ENCODE results near the gene PRDM12. TPM values are rescaled to one million over a fixed set of nuclear protein-coding genes. Genes with fewer than 3 reads are reported as not detected.
"Not testable (repeated sequence)": the region's sequence is repeated elsewhere in the genome, so short reads cannot be mapped to it uniquely, and the experiment has no call there.

The PRDM12 gene
- total RNA-seq, 1 donor from 2014 or later: not detected

DNA sequence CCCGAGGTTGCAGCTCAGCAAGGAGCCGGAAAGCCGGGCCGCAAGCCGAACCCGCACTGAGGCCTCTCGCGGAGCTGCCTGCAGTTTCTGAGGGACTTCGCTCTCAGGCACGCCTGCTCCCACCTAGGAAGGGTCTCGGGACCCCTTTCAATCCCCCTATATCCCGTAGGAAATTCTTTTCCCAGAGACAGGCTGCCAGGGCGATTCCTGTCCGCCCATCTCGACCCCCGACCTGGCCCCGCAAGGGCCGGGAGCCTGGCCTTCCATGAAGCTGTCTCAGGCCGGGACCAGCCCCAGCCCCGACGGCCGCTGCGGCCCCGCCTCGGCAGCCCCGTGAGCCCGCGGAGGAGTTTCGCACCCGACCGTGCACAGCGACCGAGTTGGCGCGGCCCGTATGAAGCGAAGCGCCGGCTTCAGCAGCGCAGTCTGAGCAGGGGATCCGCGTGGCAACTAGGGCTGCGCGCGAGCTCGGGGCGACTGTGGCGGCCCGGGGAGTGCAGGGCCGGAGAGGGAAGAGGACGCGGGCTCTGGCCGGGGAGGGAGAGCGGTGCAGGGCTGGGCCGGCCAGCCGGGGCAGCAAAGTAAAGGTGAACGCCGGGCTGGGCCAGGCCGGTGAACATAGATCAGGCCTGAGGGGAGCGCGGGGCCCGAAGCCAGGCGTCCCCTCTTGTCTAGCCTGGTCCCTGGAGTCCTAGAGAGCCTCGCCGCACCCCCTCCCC lies 977 bp upstream of the PRDM12 start:
- no peak for DNase-seq (ENCODE audit: extremely low read depth, low read depth, low spot score)

DNA sequence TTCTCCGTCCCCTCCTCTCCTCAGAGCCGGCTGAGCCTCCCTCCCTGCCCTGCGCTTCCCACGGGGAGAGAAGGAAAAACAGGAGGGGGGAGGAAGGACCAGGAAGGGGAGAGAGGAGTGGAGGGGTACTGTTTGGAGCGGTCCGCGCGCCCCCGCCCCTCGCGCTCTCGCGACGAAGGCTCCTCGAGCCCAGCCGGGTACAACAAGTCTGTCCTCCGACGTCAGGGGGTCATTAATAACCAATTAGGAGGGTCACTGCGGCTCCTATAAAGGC lies 480 bp upstream of the PRDM12 start:
- DNase-seq (ENCODE audit: extremely low read depth, low read depth, low spot score): no peak

DNA sequence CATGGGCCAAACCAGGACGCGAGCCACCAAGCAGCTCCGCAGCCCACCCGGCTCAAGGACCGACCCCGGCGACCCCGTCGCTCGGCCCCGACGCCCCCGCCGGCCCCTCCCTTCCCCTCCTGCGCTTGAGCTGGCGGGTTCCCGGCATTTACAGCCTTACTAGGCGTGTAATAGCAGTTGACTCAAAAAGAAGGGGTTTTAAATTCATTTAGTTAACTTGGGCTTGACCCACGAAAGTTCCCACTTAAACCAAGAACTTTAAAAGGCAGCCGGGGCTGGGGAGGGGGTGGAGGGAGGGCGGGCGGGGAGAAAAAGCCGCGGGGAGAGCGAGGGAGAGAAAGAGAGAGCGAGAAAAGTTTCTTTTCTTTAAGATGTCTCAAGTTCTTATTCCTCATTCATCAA lies 636 bp downstream of the PRDM12 start:
- DNase-seq (ENCODE audit: extremely low read depth, low read depth, low spot score): no peak

DNA sequence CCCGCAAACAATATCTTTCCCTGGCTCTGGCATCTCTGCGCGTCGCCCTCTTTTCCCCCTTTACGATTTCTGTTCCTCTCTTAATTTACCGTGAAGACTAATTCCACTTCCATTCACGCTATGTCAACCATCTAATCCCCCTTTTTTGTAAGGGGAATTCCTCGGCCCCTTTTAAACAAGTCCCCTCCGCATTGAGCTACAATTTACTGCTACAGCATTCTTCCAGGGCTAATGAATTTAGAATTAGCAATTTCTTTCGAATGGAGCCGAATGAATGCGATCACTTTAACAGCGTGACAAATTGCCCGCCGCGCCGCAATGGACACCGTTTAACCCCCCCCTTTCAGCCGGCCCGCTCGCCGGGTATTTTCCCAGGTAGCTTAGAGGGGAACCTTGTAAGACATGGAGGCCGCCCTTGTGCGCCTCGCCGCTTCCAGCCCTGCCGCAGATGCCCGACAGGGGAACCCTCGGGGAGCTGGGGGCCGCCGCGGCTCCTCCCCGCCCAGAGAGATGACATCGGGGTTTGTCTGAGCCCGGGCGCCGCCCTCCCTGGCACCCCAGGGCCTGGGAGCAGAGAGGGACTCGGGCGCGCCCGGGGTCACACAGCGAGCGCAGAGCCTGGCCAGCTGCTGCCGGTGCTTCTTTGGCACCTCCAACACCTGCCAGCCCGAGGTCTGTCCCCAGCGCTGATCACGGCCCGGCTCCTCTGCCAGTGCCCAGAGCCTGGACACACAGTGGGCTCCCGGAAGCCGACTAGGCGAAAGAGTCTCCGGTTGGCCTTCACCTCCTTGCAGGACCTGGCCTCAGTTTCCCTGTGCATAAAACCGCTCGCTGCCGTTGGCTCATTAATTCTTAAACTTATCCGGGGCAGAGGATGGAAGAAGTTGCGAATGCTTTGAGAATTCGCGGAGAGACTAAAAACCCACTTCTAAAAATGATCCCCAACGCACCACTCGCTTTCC lies 1.3 kb downstream of the PRDM12 start:
- no peak for DNase-seq (ENCODE audit: extremely low read depth, low read depth, low spot score)

DNA sequence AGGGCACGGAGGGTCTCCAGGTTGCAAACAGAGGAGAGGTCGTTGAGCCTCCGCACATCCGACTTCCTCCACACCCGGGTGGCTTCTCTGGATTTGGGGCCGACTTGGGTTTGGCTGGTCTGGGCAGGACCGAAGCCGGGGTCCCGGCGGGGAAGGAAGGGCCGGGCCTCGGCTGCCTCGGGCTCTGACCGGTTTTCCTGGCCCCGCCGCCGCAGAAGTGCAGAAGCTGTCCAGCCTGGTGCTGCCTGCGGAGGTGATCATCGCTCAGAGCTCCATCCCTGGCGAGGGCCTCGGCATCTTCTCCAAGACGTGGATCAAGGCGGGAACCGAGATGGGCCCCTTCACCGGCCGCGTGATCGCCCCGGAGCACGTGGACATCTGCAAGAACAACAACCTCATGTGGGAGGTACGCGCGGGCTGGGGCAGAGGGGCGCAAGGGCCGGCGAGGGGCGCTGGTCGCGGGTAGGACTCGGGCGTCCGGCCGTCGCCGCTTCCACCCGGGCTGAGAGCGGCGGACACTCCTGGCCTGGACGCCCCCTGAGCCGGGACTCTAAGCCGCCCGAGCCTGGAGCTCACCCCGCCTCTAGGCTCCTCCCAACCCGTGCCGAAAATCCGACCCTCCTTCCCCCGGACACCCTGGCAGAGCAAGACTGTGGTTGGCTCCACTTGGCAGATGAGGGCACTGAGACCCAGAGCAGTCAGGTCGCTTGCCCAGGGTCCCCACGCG lies 2.2 kb downstream of the PRDM12 start:
- no peak for DNase-seq (ENCODE audit: extremely low read depth, low read depth, low spot score)

DNA sequence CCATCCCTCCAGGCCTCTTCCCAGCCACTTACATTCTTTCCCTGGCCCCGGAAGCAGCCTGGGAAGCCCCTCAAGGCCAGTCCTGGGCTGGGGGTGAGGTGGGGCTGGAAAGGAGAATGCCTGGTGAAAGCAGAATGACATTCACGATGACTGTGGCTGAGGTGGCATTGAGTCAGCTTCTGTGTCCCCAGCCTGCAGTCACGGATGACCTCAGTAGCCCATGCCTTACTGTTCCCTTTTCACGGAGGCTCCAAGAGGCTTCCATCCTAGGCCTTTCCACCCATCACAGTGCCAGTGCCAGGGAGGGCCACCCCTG lies 2.7 kb downstream of the PRDM12 start:
- DNase-seq (ENCODE audit: extremely low read depth, low read depth, low spot score): no peak

DNA sequence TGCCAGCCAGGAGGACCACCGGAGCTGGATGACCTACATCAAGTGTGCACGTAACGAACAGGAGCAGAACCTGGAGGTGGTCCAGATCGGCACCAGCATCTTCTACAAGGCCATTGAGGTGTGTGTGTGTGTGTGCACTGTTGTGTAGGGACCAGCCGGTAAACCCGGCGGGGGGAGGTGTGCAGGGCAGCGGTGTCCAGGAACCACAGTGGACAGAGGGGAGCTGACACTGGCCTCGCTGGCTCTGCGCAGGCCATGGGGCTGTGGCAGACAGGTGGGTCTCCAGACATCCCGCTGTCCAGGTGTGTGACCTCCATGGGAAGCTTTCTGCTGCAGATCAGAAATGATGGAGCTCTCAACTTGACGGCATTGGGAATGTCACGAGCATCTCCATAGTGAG lies 3.8 kb downstream of the PRDM12 start:
- no peak for DNase-seq (ENCODE audit: extremely low read depth, low read depth, low spot score)

DNA sequence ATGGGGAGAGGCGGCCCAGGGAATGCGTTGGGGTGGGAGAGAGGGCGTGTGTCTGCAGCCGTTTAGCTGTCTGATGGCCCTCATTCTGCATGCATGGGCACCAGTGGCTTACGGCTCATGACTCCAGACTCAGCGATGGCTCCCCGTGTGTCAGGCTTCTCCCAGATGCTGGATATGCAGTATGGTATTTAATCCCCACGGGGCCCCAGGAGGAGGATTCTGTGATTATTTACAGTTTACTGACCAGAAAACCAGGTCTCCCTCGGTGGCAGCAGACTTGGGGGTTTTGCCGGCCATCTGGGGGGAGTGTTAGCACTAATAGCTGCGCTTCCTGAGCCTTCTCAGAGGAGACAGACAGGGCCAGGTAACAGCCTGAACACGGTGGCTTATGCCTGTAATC lies 4.3 kb downstream of the PRDM12 start:
- DNase-seq (ENCODE audit: extremely low read depth, low read depth, low spot score): no peak

DNA sequence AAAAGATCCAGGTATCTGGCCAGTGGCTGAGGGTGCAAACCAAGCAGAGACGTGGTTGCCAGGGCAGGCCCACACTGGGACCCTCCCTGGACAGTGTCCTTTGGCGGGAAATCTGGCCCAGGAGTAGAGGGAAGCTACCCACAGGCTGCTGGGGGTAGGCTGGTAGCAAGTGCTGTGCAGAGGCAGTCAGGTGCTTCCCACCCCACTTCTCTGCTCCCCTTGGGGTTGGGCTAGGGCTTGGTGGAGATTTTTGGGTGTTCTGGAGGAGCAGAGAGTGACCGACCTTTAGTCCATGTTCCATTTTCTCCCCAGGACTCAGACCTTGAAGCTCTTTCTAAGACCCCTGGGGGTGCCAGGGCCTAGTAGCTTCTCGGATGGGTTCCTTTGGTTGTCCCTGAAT lies 5.6 kb downstream of the PRDM12 start:
- DNase-seq (ENCODE audit: extremely low read depth, low read depth, low spot score): no peak

DNA sequence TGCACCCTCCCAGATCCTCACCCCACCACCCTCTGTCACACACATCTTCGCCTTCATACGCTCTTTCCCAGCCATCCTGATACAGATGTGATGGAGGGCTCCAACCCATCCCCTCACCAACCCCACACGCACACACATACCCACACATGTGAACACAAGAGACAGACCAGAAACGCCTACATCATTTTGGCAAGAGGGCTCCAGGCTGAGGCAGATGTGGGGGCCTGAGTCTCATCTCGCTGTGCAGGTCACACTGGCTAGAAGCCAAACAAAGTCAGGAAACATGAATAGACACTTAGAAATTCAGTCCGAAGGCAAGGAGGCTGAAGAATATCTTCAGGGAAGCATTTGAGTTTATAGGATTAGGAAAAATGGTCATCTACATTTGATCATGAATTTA lies 6.2 kb downstream of the PRDM12 start:
- DNase-seq (ENCODE audit: extremely low read depth, low read depth, low spot score): no peak

DNA sequence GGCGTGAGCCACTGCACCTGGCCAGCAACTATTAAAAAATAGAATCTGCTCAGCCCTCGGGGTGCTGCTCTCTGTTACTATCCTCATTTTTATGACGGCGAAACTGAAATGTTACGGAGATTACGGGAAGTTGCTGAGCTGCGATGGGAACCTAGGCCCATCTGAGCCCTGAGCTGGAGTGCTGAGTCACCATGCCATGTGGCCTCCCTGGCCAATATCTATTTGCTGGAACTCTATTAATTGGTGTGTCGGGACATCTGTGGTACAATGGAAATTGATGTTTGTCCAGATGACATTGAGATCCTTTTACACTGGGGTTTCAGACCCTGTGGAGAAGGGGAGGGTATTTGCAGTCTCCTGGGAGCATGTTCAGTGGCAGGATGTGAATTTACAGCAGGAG lies 8.1 kb downstream of the PRDM12 start:
- DNase-seq (ENCODE audit: extremely low read depth, low read depth, low spot score): no peak

DNA sequence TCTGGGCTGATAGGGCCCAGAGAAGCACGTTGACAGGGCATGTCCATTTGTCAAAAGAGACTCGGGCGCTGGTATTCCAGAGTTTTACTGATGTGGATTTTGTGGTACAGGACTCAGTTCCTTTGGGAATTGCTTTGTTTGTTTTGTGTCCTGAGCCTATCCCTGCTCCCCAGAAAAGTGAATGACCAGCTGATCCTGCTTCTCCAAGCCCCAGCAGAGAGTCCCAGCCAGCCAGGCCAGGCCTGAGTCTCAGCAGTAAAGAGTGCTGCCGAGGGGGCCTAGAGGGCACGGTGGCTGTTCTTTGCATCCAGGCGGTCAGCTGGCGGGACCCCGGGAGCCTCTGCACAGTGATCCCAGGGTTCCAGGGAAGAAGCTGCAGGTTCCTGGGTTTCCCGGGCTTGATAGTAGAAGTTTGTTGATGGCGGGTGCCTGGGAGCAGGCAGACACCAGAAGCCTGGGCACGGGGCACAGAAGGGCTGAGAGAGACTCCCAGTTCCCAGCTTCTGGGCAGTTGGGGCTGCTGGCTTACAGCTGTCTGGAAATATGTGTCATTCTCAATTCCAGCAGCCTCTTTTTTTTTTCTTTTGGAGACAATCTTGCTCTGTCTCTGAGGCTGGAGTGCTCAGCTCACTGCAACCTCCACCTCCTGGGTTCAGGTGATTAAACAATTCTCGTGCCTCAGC lies 8.7 kb downstream of the PRDM12 start:
- no peak for DNase-seq (ENCODE audit: extremely low read depth, low read depth, low spot score)

DNA sequence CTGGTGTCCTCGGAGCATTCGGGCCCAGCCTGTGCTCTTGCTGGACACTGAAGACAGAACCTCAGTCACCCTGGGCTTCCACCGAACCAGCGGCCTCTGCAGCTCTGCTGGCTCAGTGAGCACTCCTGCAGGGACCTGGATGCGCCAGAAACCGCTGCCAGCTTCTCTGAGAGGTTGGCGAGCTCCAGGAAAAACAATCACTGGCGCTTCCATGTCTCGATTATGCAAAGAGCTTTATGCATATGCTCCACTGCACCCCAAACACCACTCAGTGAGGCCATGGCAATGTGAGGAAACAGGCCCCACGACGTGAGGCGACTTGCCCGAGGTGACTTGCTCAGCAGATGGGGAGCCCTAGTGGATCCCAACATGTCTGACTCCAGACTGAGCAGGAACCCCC lies 11.0 kb downstream of the PRDM12 start:
- no peak for DNase-seq (ENCODE audit: extremely low read depth, low read depth, low spot score)

DNA sequence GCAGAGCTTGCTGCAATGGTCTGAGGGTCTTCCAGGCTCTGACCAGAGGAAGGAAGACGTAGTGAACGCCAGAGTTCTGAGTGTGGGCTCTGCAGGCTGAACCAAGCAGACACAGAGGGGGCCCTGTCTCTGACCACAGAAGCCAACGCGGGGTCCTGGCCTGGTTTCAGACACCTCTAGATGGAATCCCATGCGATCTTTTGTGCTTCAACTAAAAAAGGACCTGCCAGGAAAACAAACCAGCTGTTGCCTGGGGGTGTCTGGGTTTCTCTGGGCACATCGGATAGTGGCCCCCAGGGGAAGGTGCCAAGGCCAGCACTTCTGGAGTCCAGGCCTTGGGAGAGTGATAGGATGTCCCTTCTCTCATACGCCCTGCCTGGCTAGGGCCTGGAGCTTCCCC lies 12.9 kb downstream of the PRDM12 start:
- no peak for DNase-seq (ENCODE audit: extremely low read depth, low read depth, low spot score)

DNA sequence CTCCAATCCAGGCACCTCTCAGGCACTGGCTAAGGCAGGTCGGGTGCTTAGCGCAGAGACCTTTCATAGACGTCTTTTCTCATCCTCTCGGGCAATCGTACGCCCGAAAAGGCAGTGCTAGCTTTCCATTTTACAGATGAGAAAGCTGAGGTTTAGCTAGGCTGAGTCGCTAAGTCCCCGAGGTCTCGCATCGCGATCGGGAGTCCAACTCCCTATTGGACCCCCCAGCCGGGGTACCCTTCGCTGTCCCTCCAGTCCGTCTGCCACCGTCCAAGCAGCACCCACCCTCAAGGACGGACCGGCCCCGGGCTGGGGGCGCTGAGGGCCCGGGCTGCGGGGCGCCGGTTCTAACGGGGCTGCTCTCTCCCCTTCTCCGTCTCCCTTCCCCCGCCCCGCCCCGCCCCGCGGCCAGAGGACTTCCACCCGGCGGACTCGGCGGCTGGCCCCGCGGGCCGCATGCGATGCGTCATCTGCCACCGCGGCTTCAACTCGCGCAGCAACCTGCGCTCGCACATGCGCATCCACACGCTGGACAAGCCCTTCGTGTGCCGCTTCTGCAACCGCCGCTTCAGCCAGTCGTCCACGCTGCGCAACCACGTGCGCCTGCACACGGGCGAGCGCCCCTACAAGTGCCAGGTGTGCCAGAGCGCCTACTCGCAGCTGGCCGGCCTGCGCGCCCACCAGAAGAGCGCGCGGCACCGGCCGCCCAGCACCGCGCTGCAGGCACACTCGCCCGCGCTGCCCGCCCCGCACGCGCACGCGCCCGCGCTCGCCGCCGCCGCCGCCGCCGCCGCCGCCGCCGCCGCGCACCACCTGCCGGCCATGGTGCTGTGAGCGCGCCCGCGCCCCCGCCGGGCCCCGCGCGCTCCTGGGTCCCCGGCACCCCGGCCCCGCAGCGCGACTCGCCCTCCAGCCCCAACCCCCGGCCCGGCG lies 16.7 kb downstream of the PRDM12 start:
- no peak for DNase-seq (ENCODE audit: extremely low read depth, low read depth, low spot score)

DNA sequence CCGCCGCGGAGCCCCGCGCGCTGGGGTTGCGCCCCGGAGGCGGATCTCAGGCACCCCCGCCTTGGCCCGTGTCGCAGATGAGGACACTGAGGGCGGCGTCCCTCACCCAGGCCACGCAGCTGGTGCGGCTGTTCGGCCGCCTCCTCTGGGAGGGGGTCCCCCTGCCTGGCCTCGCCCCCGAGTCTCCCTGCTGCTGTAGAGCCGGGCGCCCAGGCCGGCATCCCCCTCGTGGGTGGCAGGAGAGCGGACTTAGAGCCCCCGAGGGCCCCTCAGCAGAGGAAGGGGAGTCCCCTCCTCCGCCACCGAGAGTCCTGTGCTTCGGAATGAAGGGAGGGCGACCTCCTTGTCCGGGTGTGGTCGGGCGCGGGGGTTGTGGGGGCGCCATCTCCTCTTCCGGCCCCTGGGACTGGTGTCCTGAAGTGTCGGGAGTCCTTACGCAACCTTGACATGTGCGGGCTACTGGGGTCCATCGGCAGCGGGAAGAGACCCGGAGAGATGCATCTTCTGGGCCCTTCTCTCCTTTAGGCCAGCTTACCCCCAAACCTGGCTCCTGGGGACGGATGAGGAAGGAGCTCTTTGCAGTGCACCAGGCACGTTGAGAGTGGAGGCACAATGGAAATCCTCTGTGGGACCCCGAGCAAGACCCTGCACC lies 17.5 kb downstream of the PRDM12 start:
- no peak for DNase-seq (ENCODE audit: extremely low read depth, low read depth, low spot score)

DNA sequence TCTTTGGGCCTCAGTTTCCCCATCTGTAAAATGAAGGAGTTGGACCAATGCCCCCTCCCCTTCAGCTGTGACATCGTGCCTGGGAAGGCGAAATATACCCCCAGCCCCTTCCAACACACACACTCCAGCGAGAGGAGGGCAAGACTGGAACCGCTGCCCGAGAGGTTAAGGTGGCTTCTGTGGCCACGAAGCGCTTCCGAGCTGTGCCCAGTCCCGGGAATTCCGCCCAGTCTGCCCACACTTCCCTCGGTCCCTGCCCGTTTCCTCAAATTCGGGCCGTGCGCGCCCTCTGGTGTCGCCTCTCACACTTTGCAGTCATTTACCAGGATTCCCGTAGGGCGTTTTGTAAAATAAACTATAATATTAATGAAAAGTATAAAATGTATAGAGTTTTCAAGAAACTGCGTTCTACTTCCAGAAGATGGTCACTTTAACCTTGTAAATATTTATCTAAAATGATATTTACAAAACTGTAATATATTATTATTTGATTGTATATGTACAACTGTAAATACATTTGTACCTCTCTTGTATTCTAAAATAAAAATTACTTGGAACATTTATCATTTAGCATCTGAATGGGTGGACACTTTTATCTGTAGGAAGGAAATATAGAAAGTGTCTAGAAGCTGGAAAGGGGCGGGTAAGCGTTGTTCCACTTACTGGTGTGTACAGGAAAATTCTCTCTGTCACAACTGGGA lies 18.2 kb downstream of the PRDM12 start:
- no peak for DNase-seq (ENCODE audit: extremely low read depth, low read depth, low spot score)

DNA sequence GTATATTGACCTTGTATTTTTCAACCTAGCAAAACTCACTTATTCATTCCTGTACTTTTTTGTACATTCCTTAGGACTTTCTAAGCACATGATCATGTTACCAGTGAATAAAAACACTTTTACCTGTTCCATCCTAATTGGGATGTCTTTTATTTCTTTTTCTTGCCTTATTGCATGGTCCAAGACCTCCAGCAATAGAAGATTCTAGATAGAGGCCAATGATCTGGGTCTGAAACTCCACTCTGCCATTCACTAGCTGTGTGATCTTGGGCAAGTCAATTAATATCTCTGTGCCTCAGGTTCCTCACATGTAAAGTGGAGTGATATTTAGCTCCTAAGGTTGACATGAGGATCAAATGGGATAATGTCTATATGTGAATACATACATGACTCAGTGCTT lies 20.7 kb downstream of the PRDM12 start:
- no peak for DNase-seq (ENCODE audit: extremely low read depth, low read depth, low spot score)

DNA sequence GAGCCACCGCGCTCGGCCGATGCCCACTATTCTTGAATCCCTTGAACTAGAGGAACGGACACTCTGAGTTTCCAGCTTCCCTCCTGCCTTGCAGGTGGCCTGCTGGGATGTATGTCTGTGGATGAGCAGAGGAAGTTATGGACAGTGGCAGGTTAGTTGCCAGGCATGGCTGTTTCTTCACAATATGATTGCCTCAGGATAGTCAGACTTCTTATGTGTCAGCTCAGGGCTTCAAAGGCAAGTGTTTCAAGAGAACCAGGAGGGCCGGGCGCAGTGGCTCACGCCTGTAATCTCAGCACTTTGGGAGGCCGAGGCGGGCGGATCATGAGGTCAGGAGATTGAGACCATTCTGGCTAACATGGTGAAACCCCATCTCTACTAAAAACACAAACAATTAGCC lies 21.6 kb downstream of the PRDM12 start:
- not testable (repeated sequence) for DNase-seq (ENCODE audit: extremely low read depth, low read depth, low spot score)
